Neuronal stem cell (in vitro differentiated cells): ENCODE measurements around the gene GFRA4.

Source experiments
- DNase-seq: peaks from one replicate; pipeline ENCODE4 v3.0.0-alpha.2; 2013; ENCODE audit warnings: low spot score
- H2AFZ ChIP-seq: one replicate; pipeline ENCODE4 v1.6.1; 2013; ENCODE audit warnings: mild to moderate bottlenecking, low read length, inconsistent platforms
- H2AK5ac ChIP-seq: 2 replicates; pipeline ENCODE4 v1.6.1; 2013; ENCODE audit warnings: low read depth, mild to moderate bottlenecking, inconsistent platforms, low read length, moderate library complexity, mixed read lengths
- H2BK120ac ChIP-seq: 2 replicates; pipeline ENCODE4 v1.6.1; 2013; ENCODE audit warnings: low read depth, mild to moderate bottlenecking, inconsistent platforms, low read length, moderate library complexity, mixed read lengths
- H2BK12ac ChIP-seq: one replicate; pipeline ENCODE4 v1.6.1; 2013; ENCODE audit warnings: low read length, inconsistent platforms
- H2BK15ac ChIP-seq: 2 replicates; pipeline ENCODE4 v1.6.1; 2013; ENCODE audit warnings: mild to moderate bottlenecking, low read length, inconsistent platforms, mixed read lengths
- H2BK5ac ChIP-seq: one replicate; pipeline ENCODE4 v1.6.1; 2013; ENCODE audit warnings: inconsistent platforms, mild to moderate bottlenecking, low read length, moderate library complexity
- H3K14ac ChIP-seq: one replicate; pipeline ENCODE4 v1.6.1; 2013; ENCODE audit warnings: low read length, inconsistent platforms
- H3K18ac ChIP-seq: 2 replicates; pipeline ENCODE4 v1.6.1; 2013; ENCODE audit warnings: low read length, inconsistent platforms
- H3K23ac ChIP-seq: 2 replicates; pipeline ENCODE4 v1.6.1; 2013; ENCODE audit warnings: low read depth, mild to moderate bottlenecking, mixed read lengths, low read length, inconsistent platforms; ENCODE audit not compliant: poor library complexity
- H3K27ac ChIP-seq: replicated peaks from 3 replicates; pipeline ENCODE4 v1.5.1; 2013; ENCODE audit warnings: low read length, inconsistent platforms
- H3K27me3 ChIP-seq, 3 experiments: 2 replicates each; pipeline ENCODE4 v1.6.1; 2013; ENCODE audit warnings: low read length in 3 of 3, mild to moderate bottlenecking in 2 of 3, inconsistent platforms in 1 of 3, low read depth in 1 of 3, mixed read lengths in 1 of 3, moderate library complexity in 1 of 3; ENCODE audit not compliant: control insufficient read depth in 3 of 3, insufficient read depth in 3 of 3
- H3K36me3 ChIP-seq, 2 donors: replicated peaks in 1 of 2; 2 replicates each; pipeline ENCODE4 v1.6.1; 2013; ENCODE audit warnings: low read length in 2 of 2; ENCODE audit not compliant: control insufficient read depth in 2 of 2, insufficient read depth in 2 of 2
- H3K4ac ChIP-seq: 2 replicates; pipeline ENCODE4 v1.6.1; 2013; ENCODE audit warnings: inconsistent platforms, mild to moderate bottlenecking, low read length, moderate library complexity
- H3K4me1 ChIP-seq, 2 donors: 1 replicate in 1 of 2; 2 replicates in 1 of 2; pipeline ENCODE4 v1.6.1; 2013; ENCODE audit warnings: low read length in 2 of 2, low read depth in 1 of 2; ENCODE audit not compliant: control insufficient read depth in 2 of 2, insufficient read depth in 1 of 2
- H3K4me2 ChIP-seq: one replicate; pipeline ENCODE4 v1.6.1; 2013; ENCODE audit warnings: mild to moderate bottlenecking, low read length, inconsistent platforms; ENCODE audit not compliant: insufficient read depth, poor library complexity, severe bottlenecking
- H3K4me3 ChIP-seq, 2 donors: 2 replicates each; pipeline ENCODE4 v1.5.1; 2013; ENCODE audit warnings: low read length in 2 of 2, mild to moderate bottlenecking in 2 of 2, inconsistent platforms in 1 of 2, moderate library complexity in 1 of 2
- H3K79me1 ChIP-seq: one replicate; pipeline ENCODE4 v1.6.1; 2013; ENCODE audit warnings: low read depth, mild to moderate bottlenecking, inconsistent platforms, low read length, moderate library complexity
- H3K9ac ChIP-seq: one replicate; pipeline ENCODE4 v1.6.1; 2013; ENCODE audit warnings: mild to moderate bottlenecking, low read depth, low read length, inconsistent platforms; ENCODE audit not compliant: poor library complexity
- H3K9me3 ChIP-seq, 2 donors: replicated peaks in 1 of 2; 2 replicates each; pipeline versions ENCODE3 to v1.6.1; 2013; ENCODE audit warnings: low read length in 2 of 2, mild to moderate bottlenecking in 2 of 2, inconsistent platforms in 1 of 2, low read depth in 1 of 2, mixed read lengths in 1 of 2, moderate library complexity in 1 of 2; ENCODE audit not compliant: control insufficient read depth in 2 of 2, insufficient read depth in 1 of 2
- H4K8ac ChIP-seq: one replicate; pipeline ENCODE4 v1.6.1; 2013; ENCODE audit warnings: low read depth, mild to moderate bottlenecking, inconsistent platforms, low read length, moderate library complexity
- H4K91ac ChIP-seq: one replicate; pipeline ENCODE4 v1.6.1; 2013; ENCODE audit warnings: low read length, low read depth, mild to moderate bottlenecking, inconsistent platforms; ENCODE audit not compliant: poor library complexity
- WGBS, 2 donors: extraction: QIAGEN DNeasy Blood & Tissue Kit; methylation state at CpG; one replicate each; pipeline ENCODE4 v1.1.7; 2013; ENCODE audit warnings: missing lambda C conversion rate in 2 of 2, mixed read lengths in 1 of 2; ENCODE audit not compliant: insufficient read length in 2 of 2, insufficient replicate concordance in 1 of 2; ENCODE audit errors: extremely low coverage in 2 of 2; 5-methylcytosine and 5-hydroxymethylcytosine counted together

GFRA4 gene

DNA sequence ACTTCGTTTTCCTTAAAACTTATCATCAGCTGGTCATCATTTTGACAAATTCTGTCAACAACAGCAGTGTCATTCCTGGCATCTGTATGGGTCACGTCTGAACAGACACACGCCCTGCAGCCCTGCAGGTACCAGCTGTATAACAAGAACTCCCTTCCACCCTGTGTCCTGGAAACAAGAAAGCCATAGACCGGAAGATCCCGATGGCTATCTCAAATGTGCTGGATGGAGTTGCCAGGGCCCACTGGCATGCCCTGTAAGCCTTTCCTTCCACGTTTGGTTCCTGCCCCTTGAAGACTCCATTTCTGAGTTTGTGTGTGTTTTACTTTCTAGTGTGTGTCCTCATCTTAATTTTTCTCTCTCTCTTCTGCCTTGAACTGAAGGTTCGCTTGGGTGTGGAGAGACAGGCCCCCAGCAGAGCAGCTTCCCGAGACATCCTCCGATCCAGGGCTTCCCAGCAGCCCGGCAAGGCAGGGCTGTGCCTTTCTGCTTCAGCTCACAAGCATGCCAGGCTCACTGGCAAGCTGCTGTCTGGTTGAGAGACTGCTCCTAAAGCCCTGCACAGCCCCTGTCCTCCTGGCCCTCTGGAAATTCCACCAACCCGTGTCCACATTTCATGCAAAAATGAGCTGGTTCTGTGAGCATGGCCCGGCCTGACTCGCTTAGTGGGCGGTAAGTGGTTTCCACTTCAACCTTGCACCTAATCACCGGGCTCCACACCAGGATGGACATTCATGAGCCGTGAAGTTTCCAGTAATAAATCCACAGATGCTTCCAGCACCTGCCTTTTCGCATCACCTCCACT, 8.7 kb downstream of the GFRA4 start:
- no peak overlapping the region for H3K23ac ChIP-seq
- peak overlapping the region; percentile 64 for H3K18ac ChIP-seq
- no peaks in the 10 kb centered on the region for H3K9me3 ChIP-seq
- no peak overlapping the region for H4K8ac ChIP-seq
- no peak overlapping the region for H2AK5ac ChIP-seq
- DNase-seq: no peak
- H3K9ac ChIP-seq: no peak overlapping the region
- H3K27ac ChIP-seq: no peak overlapping the region
- H3K79me1 ChIP-seq: no peaks in the 10 kb centered on the region
- H2BK5ac ChIP-seq: peak overlapping the region; percentile 17
- peaks cover 5 to 12% of the 10 kb centered on the region in 2 donors for H3K4me1 ChIP-seq
- H3K14ac ChIP-seq: no peak overlapping the region
- H4K91ac ChIP-seq: no peak overlapping the region
- H2BK15ac ChIP-seq: no peak overlapping the region
- H3K4me3 ChIP-seq: no peak overlapping the region
- no peak overlapping the region for H3K4ac ChIP-seq
- H3K4me2 ChIP-seq: no peak overlapping the region
- H3K36me3 ChIP-seq: peaks cover 0 to 3% of the 10 kb centered on the region in 2 donors
- no CpG with 5 or more reads among the region's 17 CpGs for WGBS, 2 donors
- no peak overlapping the region for H2AFZ ChIP-seq
- no peaks in the 10 kb centered on the region for H3K27me3 ChIP-seq
- peak overlapping the region; percentile 79 for H2BK120ac ChIP-seq
- no peak overlapping the region for H2BK12ac ChIP-seq

DNA sequence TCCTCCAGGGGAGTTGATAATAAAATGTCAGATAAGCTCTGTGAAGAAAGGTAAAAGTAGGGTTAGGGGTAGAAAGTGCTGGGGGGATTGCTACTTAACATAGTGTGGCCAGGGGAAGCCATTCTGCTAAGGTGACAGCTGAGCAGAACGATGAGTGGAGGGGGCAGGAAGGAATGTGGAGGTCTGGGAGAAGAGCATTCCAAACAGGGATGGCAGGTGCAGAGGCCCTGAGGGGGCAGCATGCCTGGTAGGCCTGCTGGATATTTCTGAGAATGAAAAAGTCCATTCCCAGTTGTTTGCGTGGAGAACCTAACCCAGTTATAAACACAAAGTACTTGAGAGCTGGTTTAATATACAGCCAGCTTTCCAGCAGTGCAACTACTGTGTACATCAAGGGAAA, 9.3 kb downstream of the GFRA4 start:
- Histone ChIP-seq H3K4me3 (no peak overlapping the region), H3K79me1 (no peaks in the 10 kb centered on the region), H2AFZ (no peak overlapping the region), H4K91ac (no peak overlapping the region), H3K23ac (no peak overlapping the region), H3K4ac (no peak overlapping the region), H2BK5ac (no peak overlapping the region), H2BK12ac (no peak overlapping the region), H3K9me3 (no peaks in the 10 kb centered on the region), H2AK5ac (no peak overlapping the region), H4K8ac (no peak overlapping the region), H2BK120ac (no peak overlapping the region), H3K36me3 (peaks cover 0 to 6% of the 10 kb centered on the region in 2 donors), H3K27ac (no peak overlapping the region), H3K18ac (no peak overlapping the region), H2BK15ac (no peak overlapping the region), H3K4me2 (no peak overlapping the region), H3K27me3 (no peaks in the 10 kb centered on the region), H3K14ac (no peak overlapping the region), H3K9ac (no peak overlapping the region), H3K4me1 (peaks cover 0 to 12% of the 10 kb centered on the region in 2 donors)
- no CpG with 5 or more reads among the region's 2 CpGs for WGBS, 2 donors
- no peak for DNase-seq

DNA sequence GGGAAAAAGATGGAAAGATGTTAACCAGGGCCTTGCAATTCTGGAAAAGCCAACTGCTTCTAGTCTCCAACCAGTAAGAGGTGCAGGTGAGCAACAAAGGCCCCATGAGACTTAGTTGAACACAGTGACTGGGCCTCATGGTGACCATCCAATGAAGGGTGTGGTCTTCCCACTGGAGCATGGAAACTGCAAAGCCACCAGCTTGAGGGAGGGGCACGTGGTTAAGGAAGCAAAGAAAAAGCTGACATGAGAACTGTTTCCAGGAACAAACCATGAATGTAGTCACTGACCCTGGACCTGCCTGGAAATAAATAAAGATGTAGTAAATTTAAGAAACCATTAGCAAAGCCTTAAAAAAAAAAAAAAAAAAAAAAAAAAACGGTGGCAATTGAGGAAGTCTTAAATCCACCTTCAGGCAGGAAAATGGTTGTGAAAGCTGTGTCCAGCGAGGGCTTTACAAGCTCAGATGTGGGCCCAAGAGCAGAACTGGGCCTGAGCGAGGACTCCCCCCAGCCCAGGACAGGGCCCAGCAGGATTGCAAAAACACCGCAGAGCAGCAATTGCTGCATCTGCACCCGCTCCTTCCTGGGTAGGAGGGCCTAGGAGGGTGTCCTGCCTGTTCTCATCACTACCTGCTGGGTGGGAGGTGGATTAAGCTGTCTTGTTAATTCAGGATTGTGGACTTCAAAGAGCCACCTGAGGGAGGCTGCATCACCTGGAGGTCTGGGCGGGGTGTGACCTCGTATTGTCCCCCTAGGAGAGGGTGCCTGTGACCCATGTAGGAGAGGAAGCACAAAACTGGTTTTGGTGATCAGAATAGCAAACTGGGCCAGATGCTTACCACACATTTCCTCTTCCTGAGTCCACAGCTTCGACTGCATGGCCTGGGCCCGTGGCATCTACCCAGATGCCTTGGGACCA, 10.3 kb downstream of the GFRA4 start:
- H3K9me3 ChIP-seq: no peaks in the 10 kb centered on the region
- DNase-seq: no peak
- H3K79me1 ChIP-seq: no peaks in the 10 kb centered on the region
- peak overlapping the region; percentile 22 for H2AK5ac ChIP-seq
- no peak overlapping the region for H3K4me2 ChIP-seq
- no peak overlapping the region for H4K91ac ChIP-seq
- H3K27me3 ChIP-seq: no peaks in the 10 kb centered on the region
- H3K4me1 ChIP-seq: peaks cover 2 to 6% of the 10 kb centered on the region in 2 donors
- H2BK5ac ChIP-seq: no peak overlapping the region
- H4K8ac ChIP-seq: no peak overlapping the region
- WGBS, 2 donors: no CpG with 5 or more reads among the region's 10 CpGs
- no peak overlapping the region for H2BK12ac ChIP-seq
- no peak overlapping the region for H3K4ac ChIP-seq
- H3K14ac ChIP-seq: peak overlapping the region; percentile 15
- H3K9ac ChIP-seq: no peak overlapping the region
- no peak overlapping the region for H2BK15ac ChIP-seq
- no peak overlapping the region for H3K18ac ChIP-seq
- no peak overlapping the region for H2AFZ ChIP-seq
- peaks cover 0 to 10% of the 10 kb centered on the region in 2 donors for H3K36me3 ChIP-seq
- H2BK120ac ChIP-seq: no peak overlapping the region
- no peak overlapping the region for H3K23ac ChIP-seq
- H3K27ac ChIP-seq: no peak overlapping the region
- H3K4me3 ChIP-seq: peak overlapping the region in 1 of 2 donors; percentile 4

DNA sequence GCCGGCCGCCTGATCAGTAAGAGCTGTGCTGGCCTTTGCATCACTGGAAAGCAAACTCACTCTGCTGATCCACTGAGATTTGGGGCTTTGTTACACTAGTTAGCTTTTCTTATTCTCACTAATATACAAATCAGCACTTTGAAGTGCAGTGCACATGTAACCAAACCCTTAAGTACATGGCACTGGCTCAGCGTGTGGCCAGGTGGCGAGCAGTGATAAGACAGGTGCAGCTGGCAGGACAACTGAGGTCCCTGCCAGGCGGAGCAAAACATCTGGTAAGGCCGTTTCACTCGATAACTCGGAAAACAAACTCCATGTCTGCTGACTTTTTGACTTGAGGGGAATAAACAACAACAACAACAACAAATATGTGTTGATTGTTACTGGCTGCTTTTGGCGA, 11.0 kb downstream of the GFRA4 start:
- Histone ChIP-seq H3K4ac (no peak overlapping the region), H2BK12ac (no peak overlapping the region), H3K9ac (no peak overlapping the region), H3K18ac (no peak overlapping the region), H2BK120ac (no peak overlapping the region), H3K9me3 (no peaks in the 10 kb centered on the region), H3K14ac (no peak overlapping the region), H4K8ac (no peak overlapping the region), H2AFZ (no peak overlapping the region), H2AK5ac (no peak overlapping the region), H3K4me3 (no peak overlapping the region), H3K79me1 (no peaks in the 10 kb centered on the region), H3K36me3 (peaks cover 0 to 10% of the 10 kb centered on the region in 2 donors), H3K27me3 (no peaks in the 10 kb centered on the region), H3K23ac (no peak overlapping the region), H4K91ac (no peak overlapping the region), H2BK5ac (no peak overlapping the region), H3K4me1 (peaks cover 2 to 6% of the 10 kb centered on the region in 2 donors), H3K4me2 (no peak overlapping the region), H3K27ac (no peak overlapping the region), H2BK15ac (no peak overlapping the region)
- no CpG with 5 or more reads among the region's 9 CpGs for WGBS, 2 donors
- DNase-seq: no peak
